HG03520 (cell line): Measurements from ENCODE around the gene PPP1R1A.

ENCODE experiments used
- ATAC-seq: cut with Tn5 transposase; IDR thresholded peaks from one replicate; pipeline ENCODE4 v1.9.1; 2021; ENCODE audit warnings: mild to moderate bottlenecking, moderate library complexity; ENCODE audit not compliant: unreplicated experiment

The PPP1R1A gene

DNA sequence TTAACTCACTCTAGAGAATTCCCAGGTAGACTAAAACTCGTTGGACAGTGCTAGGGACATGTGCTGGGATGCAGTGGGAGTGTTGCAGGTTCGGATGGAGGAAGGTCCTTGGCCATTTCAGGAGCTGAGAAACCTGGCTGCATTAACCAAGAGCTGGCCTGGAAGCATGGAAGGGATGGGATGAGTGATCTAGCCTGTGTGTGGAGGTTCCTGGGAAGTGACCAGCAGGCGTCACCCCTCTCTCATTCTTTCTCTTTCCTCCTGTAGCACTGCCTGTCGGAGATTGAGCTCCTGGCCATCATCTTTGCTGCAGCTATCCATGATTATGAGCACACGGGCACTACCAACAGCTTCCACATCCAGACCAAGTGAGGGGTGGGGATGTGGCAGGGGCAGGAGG is 15.6 kb downstream of the PPP1R1A start:
- no peak for ATAC-seq

DNA sequence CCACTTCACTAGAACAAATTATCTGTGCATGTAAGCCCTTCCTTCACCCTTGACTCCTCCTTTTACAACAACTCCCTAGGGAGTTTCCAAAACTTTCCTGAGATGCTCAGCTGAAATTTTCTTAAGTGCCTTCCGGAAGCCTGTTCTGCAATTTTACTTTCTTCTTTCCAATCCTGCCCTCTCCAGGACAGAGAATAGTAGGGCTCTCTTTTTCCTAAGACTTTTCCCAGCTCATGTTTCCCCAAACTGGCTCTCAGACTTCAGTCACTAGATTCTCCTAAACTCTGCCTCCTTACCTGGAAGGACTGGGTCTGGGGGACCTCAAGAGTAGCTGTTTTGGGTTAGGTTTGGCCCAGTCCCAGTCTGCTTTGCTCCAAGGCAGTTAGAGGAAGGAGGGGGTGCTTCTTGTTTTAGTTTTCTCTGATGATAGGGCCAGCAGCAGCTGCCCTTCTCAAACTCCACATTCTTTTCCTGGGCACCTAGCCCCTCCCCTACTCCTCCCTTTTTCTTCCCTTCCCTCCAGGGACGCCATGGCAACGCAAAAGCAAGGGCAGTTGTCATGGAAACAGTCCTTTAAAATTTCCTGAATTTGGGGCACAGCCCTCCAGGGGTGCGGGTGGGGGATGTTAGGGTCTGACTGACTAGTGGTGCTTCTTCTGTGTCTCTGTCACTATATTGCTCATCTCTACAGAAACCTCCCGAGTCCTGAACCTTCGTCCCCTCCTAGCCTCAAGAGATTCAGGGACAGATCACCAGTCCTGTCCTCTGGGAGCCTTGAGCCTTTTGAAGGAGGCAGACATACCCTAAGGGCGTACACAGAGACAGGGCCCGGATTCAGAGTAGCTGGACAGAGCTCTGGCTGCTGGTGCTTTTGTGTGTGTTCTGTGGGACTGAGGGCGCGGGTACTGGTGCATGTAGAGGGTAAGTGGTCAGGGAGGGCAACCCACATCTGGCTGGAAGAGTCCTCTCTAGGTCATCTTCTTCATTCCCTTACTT is 17.0 kb downstream of the PPP1R1A start:
- ATAC-seq, result no peak

DNA sequence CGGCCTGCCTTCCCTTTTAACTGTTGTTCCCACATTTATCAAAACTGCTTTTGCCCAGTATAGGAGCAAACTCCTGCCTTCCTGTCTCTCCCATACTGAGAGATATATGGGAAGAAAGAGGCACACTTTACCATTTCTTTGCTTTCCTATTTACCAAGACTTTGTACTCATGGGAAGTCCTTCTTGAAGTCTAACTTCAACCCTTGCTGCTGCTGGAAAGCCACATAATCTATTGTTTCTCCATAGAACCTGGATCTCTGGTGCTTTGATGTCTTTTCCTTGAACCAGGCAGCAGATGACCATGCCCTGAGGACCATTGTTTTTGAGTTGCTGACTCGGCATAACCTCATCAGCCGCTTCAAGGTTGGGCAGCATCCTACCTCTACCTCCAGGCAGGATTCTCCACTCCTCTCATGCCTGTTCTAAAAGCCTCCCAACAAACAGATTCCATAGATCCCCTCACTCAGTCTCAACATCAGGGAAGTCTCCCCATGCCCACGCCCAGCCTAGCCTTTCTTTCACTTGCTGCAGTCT is 18.4 kb downstream of the PPP1R1A start:
- ATAC-seq, result no peak

DNA sequence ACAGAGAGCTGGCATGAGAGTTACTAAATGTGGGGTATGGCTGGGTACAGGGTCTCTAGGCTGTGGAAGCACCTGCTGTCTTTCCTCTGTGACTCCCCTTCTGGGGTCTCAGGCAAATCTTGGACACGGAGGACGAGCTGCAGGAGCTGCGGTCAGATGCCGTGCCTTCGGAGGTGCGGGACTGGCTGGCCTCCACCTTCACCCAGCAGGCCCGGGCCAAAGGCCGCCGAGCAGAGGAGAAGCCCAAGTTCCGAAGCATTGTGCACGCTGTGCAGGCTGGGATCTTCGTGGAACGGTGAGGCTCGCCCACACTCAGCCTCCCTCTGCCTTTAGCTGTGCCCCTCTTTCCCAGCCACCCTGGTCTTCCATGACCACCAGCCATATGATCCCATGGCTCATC is 19.4 kb downstream of the PPP1R1A start:
- no peak for ATAC-seq

DNA sequence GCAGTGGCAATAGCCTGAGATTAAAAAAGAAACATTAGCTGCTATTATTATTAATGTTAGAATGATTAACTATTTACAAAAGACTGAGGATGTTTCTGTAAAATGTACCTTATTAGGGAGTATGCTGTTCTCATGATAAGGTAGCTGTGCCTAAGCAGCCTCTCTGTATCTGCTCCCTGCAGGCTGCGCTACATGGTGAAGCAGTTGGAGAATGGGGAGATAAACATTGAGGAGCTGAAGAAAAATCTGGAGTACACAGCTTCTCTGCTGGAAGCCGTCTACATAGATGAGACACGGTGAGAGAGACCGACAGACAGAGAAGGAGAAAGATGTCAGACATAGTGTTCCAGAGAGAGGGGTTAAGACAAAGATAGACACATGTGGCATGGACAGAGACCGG is 21.7 kb downstream of the PPP1R1A start:
- no peak for ATAC-seq

DNA sequence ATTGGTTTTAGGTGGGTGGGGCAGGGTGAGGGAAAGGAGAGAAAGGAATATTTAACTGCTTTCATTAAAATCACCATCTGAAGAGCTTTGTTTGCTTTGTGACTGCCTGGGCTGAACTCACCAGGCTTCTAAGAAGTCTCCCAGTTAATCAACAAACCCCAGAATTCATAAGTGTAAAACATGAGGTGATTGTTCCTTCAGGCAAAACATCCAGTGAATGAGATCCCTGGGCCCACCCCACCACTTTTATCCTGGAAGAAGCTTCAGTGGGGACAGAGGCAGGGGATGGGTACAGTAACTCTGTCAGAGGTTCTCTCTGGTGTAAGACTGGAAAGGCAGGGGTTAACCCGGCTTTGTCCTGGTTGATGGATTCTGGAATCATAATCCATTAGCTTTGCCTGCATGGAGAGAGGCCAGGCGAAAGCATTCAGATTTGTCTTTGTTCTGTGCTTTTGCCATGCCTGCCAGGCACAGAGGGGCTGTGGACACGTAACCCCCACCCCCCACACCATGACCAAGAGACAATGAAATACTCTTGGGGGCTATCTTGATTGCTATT is 22.4 kb downstream of the PPP1R1A start:
- no peak for ATAC-seq

DNA sequence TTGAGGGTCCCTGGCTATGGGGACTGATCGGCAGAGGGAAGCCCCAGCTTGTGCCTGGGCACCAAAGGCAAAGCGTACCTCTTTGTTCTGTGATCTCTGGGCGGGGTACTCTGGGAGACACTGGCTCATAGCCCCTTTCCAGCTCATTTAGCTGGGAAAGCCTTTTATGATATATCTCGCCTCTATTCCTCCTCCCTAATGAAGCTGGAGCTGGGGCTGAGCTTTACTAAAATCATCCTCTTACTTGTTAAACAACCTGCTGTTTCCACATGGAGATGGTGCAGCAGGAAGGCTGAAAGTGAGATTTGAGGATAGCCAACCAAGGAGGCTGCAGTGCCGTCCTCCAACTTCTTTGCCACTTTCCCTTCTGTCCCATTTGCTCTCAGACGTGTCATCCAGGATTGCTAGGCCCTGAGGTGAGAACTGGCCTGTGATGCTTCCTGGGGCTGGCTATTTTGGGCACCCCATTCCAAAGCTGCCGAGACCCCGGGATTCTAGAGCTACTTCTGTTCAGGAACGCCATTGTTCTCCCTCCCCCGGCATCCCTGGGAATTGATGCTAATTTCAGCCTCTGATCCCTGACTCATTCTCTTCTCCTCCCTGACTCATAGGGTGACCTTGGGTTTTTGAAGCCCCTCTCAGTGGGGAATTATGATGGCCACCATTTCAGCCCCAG is 23.0 kb downstream of the PPP1R1A start:
- ATAC-seq, result no peak

DNA sequence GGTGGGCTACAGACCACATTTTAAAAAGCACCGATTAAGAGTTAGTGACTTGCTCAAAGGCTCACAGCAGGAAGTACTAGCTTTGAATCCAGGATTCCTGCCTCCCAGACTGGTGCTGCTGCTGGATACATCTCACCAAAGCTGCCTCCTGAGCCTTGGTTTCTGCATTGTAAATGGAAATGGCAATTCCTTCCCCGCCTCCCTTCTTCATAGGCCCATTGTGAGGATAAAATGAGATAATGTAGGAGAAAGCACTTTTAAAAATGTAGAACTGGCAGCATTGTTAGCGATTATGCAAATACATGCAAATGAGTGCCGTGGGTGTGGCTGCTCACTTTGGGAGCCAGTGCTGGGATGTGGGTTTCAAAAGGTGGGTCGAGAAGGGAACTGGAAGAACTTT is 23.7 kb downstream of the PPP1R1A start:
- ATAC-seq, result no peak

DNA sequence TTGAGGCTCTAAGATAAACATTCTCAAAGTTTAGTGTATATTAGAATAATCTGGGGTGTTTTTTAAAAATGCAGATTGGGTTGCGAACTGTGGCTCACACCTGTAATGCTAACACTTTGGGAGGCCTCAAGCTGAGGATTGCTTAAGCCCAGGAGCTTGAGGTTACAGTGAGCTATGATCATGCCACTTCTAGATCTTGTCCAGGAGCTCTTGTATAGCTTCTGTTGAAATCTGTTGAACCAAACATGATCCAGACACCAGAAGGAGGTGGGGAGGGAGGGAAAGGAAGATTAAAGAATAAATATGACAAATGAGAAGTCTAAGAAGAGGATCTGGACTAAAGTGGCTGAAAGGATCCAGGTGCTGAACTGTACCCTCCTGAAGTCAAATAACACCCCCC is 24.7 kb downstream of the PPP1R1A start:
- no peak for ATAC-seq

DNA sequence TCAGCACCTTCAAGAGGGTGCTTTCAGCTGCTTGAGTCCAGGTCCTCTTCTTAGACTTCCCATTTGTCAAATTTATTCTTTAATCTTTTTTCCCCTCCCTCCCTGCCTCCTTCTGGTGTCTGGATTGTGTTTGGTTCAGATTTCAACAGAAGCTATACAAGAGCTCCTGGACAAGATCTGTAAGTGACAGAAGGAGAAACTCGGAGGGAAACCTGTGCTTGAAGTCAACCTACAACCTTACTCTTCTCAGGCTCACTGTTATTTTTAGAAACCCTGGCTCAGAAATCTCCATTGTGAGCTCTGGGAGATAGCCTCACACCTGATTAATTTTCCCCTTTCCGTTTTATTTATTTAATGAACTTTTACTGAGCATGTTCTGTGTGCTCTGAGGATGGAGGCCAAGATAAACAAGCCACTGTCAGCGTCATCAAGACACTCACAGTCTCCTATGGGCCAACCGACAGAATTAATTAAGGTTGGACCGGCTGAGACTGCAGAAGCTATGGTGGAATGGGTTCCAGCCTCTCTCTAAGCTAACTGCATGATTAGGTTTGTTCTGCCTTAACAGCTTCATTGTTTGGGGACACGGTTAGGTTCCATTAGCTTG is 25.6 kb downstream of the PPP1R1A start:
- no peak for ATAC-seq

DNA sequence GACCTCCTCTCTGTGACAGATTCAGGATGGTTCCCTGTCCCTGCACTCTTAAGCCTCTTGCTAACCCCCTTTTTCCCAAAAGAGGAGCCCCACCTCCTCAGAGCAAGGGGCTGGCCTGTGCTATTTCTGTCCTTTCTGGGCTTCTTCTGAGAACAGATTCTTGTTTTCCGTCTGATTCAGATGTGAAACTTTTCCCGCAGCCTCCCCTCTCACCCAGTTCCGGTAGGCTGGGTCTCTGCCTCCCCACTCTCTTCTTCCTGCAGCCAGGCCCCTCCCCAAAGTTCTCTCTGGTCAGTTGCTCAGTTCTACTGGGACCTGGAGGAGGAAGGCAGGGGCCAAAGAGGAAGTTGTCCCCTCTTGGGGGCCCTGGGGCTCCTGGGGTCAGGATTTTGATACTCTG is 27.3 kb downstream of the PPP1R1A start:
- ATAC-seq, result no peak

DNA sequence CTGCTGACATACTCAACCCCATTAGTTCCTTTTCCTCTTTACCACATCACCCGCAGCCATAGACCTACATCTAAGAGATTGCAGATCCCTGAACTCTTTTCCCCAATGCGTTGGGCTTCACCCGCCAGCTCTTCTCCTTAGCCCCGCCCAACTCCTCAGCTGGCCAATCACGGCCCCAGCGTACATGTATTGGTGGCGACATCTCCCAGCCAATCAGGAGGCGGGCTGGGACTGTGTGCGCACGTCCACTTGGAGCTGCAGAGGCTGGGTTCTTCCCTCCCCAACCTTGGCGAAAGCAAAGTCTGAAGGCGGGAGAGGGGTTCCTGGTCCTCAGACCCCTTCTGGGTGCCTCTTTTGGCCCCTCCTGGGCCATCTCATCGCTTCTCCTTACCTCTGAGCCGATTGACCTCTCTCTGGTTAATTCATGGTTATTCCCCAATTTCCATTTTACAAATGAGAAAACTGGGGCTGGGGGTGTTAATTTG is 28.0 kb downstream of the PPP1R1A start:
- peak; percentile 100 for ATAC-seq

DNA sequence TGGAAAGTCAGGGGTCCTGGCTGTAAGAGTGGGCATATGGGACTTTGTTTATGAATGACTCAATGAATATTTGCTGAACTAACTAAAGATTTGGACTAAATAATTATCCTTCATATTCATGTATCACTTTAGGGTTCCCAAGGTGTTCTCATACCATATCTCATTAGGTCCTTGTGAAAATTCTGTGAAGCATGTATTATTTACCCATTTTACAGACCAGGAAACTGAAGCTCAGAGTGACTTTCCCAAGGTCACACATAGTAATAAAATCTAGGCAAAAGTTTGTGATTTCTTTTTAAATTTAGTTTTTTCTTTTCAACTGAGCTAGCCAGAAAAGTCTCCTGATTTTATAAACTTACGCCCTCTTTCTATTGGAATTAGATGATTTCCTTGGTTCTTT is 29.7 kb downstream of the PPP1R1A start:
- no peak for ATAC-seq

DNA sequence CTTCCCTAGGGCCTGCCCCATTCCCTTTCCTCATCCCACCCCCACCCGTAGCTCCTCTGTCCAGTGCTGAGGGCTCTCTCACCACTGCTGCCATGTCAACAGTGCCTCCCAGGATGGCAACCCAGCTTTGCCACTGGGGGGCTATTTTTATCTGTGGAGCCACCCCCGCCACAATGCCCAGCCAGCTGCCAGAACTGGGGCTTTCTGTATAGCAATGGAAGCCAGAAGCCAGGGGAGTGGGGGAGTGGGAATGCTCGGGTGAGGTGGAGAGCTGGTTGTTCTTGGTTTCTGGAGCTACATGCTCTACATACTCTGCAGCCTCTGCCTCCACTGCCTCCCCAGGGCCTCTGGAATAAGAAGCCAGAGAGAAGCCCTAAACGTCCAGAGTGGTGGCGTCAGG is 30.1 kb downstream of the PPP1R1A start:
- no peak for ATAC-seq

DNA sequence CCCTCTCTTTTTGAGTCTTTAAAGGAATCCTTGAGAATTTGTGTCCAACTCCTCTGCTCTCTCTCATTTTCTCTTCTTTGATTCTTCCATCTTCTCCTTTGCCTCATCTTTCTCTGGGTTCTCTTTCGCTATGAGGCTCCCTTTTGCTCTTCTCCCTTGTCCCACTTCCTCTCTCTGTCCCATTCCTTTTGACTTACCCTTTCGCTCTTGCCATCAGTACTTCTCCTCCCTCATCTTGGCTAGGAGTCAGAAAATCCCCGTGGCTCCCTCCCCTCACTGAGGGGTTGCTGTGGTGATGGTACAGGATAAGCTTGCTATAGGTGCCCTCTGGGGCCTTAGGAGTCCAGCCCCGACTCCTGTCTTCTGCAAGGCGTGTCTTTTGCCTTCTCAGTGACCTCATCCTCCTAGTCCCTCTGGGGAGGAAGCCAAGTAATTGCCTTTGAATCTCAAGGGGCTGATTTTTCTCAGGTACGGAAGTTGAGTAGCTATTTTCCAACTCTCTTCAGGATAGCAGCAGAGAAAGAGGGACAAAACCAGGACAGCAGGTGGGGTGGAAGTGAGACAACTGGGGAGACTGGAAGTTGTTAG is 32.7 kb downstream of the PPP1R1A start:
- no peak for ATAC-seq

DNA sequence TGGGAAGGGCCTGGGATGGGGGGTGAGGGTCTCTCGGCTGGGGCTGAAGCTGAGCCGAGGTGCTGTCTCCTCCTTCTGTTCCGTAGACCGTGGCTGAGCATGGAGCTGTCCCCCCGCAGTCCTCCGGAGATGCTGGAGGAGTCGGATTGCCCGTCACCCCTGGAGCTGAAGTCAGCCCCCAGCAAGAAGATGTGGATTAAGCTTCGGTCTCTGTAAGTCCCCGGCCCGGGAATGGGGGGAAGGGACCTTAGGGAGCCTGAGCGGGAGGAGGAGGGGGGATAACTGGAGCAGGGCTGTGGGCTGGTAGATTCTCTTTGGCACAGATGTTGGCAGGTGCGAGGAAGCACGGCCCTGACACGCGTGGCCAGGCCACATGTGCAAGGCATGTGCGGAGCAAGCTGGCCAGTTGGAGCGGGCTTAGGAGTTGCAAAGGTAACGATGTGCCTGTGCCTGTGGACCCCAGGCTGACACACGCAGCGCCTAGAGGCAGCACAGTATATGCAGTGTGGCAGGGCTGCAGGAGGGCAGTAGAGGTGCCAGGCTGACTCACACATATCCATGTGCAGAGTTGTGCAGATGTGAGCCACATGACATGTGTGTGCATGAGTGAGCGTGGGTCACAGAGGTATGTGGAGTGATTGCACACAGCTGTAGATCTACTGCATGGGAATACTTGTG is 38.5 kb downstream of the PPP1R1A start:
- ATAC-seq, result no peak

DNA sequence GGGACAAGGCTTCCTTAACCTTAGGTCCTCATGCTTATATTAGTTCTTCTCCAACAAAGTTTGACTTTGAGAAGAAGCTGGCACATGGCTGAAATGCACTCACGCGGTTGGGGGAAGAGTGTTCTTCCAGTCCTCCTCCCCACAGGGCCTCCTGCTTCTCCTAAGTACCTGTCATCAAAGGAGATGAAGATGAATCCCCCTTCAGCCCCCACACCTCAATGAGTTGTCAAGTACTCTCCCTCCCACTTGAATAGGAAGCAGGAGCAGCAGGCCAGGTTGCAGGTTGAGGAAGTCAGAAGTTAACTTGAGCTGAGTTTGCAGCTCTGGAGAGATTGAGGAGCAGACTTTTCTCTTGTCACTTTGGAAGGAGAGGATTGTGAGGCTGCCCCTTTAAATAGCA is 41.9 kb downstream of the PPP1R1A start:
- ATAC-seq, result no peak

DNA sequence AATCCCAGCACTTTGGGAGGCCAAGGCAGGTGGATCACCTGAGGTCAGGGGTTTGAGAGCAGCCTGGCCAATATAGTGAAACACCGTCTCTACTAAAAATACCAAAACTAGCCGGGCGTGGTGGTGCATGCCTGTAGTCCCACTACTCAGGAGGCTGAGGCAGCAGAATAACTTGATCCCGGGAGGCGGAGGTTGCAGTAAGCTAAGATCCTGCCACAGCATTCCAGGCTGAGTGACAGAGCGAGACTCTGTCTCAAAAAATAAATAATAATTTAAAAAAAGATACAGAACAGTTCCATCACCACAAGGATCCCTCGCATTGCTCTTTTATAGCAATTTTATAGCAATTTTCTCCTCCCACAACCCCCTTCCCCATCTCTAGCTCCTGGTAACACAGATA is 43.7 kb downstream of the PPP1R1A start:
- no peak for ATAC-seq

DNA sequence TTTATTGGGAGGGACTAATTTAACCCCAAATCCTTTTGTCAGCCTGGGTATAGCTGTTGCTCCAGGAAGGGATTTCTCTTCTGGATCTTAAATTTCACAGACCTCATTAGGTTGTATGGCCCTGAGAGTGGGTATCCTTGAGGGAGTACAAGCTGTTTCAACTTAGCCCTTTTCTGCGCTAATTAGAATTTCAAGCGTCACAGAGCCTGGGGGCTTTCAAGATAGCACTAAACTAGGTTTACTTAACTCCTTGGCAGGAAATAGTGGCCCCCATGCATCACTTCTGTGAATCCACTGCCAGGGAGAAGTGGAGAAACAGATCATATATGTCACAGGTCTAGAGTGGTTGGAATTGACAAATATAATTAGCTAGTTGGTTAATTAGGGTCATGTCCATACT is 44.9 kb downstream of the PPP1R1A start:
- ATAC-seq, result no peak

DNA sequence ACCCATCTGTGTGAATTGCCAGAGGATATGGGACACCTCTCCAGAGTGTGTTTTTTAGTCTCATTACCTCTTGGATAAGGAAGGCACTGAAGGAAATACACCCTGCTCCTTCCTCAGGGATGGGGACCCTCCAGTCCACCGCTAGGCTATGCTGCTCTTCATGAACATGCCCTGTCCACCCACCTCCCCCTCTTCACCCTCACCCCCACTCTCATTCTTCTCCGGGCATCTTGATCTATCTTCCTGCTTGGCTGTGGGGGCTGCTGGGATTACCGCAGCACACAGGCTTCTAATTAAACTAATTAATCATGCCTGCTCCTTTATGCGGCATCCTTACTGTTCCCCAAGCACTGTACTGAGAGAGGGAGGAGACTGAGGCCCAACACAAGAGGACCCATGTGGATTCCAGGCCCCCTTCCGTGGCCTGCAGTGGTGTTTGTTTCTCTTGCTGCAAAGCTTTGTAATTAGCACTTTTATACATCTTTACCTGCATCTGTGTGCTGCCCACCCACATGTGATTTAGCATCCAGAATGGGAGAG is 46.6 kb downstream of the PPP1R1A start:
- no peak for ATAC-seq
